ENCODE measurements around the gene CDH13.

- no peak for TF ChIP-seq GATA3 (IDR thresholded peaks at IDR 0.05; ENCODE audit: low read depth, low read length)
- TF ChIP-seq GATA2 (IDR thresholded peaks at IDR 0.05; ENCODE audit: low read depth, low read length), result no peak
Measured at GRCh38 chr16:83772806-83773205, 1146.0 kb downstream of the CDH13 start.

Measured in SH-SY5Y (cell line).